Lower lobe of right lung (tissue), 2 donors: ENCODE data around the gene KCNC3. TPM values are rescaled to one million over a fixed set of nuclear protein-coding genes. Genes with fewer than 3 reads are reported as not detected.

ENCODE experiments used
- ATAC-seq, 2 donors: fragments of 200-7000 bp; cut with Tn5 transposase; one replicate each; pipeline ENCODE4 v1.9.1; 2020 to 2022; ENCODE audit warnings: mild to moderate bottlenecking in 2 of 2, moderate library complexity in 2 of 2
- DNase-seq: peaks from one replicate; pipeline ENCODE4 v3.0.0-alpha.2; 2020
- H3K27ac ChIP-seq: fragments of 200-600 bp; one replicate; pipeline ENCODE4 v1.8.0; 2022
- H3K27me3 ChIP-seq: fragments of 200-600 bp; one replicate; pipeline ENCODE4 v1.8.0; 2022; ENCODE audit warnings: low read depth
- H3K36me3 ChIP-seq: fragments of 200-600 bp; one replicate; pipeline ENCODE4 v1.8.0; 2022; ENCODE audit warnings: mild to moderate bottlenecking
- H3K4me1 ChIP-seq: fragments of 200-600 bp; one replicate; pipeline ENCODE4 v1.8.0; 2022
- H3K4me3 ChIP-seq: fragments of 200-600 bp; one replicate; pipeline ENCODE4 v1.8.0; 2022; ENCODE audit warnings: mild to moderate bottlenecking
- H3K9me3 ChIP-seq: fragments of 200-600 bp; one replicate; pipeline ENCODE4 v1.8.0; 2022
- CTCF ChIP-seq: fragments of 200-600 bp; IDR thresholded peaks from one replicate; pipeline ENCODE4 v1.8.0; 2022; ENCODE audit warnings: antibody characterized with exemption, mild to moderate bottlenecking
- intact Hi-C: fragments of 100-400 bp; cut with DNase I; formaldehyde crosslinking; loops from one replicate; pipeline ENCODE4 v1.11.0; 2022
- total RNA-seq: library from RNA; stranded (reverse); fragmentation: NEBNext Ultra II Directional; extraction: Animal tissue kit (Norgen Biotek cat#: 25700); gene quantifications from one replicate; pipeline ENCODE4 v1.2.1, GENCODE V29; 2021
- donor health status: DM: no; HTN: yes; CAD: no; lungs with severe emphysema.

KCNC3 gene
- total RNA-seq, 1 donor from 2014 or later = 11.1 TPM

- Histone ChIP-seq H3K27me3 (no peaks in the 10 kb centered on the region), H3K4me1 (no peaks in the 10 kb centered on the region), H3K4me3 (no peak overlapping the region), H3K36me3 (peaks cover 39% of the 10 kb centered on the region), H3K27ac (no peak overlapping the region), H3K9me3 (no peaks in the 10 kb centered on the region)
- intact Hi-C loops = no loop called here
- TF ChIP-seq CTCF = no peak
- DNase-seq (no peak), ATAC-seq (no peak)
Measured at GRCh38 chr19:50292216-50292827, 36.9 kb downstream of the KCNC3 start.

GRCh38 chr19:50290775-50291174 lies 38.4 kb downstream of the KCNC3 start:
- Histone ChIP-seq H3K4me3 (no peak overlapping the region), H3K9me3 (no peaks in the 10 kb centered on the region), H3K36me3 (peaks cover 53% of the 10 kb centered on the region), H3K4me1 (no peaks in the 10 kb centered on the region), H3K27ac (no peak overlapping the region), H3K27me3 (no peaks in the 10 kb centered on the region)
- DNase-seq (no peak), ATAC-seq (no peak)
- TF ChIP-seq CTCF = no peak
- intact Hi-C loops = no loop called here

- no peaks in the 10 kb centered on the region for H3K27me3 ChIP-seq
- H3K9me3 ChIP-seq = no peaks in the 10 kb centered on the region
- H3K36me3 ChIP-seq = peaks cover 53% of the 10 kb centered on the region
- DNase-seq (no peak), ATAC-seq (no peak)
- H3K27ac ChIP-seq = no peak overlapping the region
- no peak overlapping the region for H3K4me3 ChIP-seq
- no peaks in the 10 kb centered on the region for H3K4me1 ChIP-seq
- no peak for TF ChIP-seq CTCF
- intact Hi-C loops = no loop called here
Measured at GRCh38 chr19:50290011-50290410, 39.2 kb downstream of the KCNC3 start.

GRCh38 chr19:50288954-50289353 lies 40.2 kb downstream of the KCNC3 start:
- H3K27me3 ChIP-seq = no peaks in the 10 kb centered on the region
- DNase-seq (no peak), ATAC-seq (no peak)
- peaks cover 51% of the 10 kb centered on the region for H3K36me3 ChIP-seq
- H3K4me3 ChIP-seq = no peak overlapping the region
- H3K4me1 ChIP-seq = no peaks in the 10 kb centered on the region
- no peak overlapping the region for H3K27ac ChIP-seq
- TF ChIP-seq CTCF = no peak
- intact Hi-C loops = no loop called here
- H3K9me3 ChIP-seq = no peaks in the 10 kb centered on the region

- H3K27me3 ChIP-seq = no peaks in the 10 kb centered on the region
- DNase-seq = no peak
- no peak overlapping the region for H3K27ac ChIP-seq
- no peak overlapping the region for H3K4me3 ChIP-seq
- no peaks in the 10 kb centered on the region for H3K9me3 ChIP-seq
- peaks cover 49% of the 10 kb centered on the region for H3K36me3 ChIP-seq
- ATAC-seq = no peak
- H3K4me1 ChIP-seq = no peaks in the 10 kb centered on the region
- TF ChIP-seq CTCF = no peak
- intact Hi-C loops = no loop called here
Measured at GRCh38 chr19:50287331-50287730, 41.8 kb downstream of the KCNC3 start.
